HG02759 (cell line): ENCODE measurements around the gene CACNG4.

Experiments used
- ATAC-seq: cut with Tn5 transposase; IDR thresholded peaks from one replicate; pipeline ENCODE4 v1.9.1; 2021; ENCODE audit warnings: mild to moderate bottlenecking, moderate library complexity; ENCODE audit not compliant: unreplicated experiment

The CACNG4 gene

DNA sequence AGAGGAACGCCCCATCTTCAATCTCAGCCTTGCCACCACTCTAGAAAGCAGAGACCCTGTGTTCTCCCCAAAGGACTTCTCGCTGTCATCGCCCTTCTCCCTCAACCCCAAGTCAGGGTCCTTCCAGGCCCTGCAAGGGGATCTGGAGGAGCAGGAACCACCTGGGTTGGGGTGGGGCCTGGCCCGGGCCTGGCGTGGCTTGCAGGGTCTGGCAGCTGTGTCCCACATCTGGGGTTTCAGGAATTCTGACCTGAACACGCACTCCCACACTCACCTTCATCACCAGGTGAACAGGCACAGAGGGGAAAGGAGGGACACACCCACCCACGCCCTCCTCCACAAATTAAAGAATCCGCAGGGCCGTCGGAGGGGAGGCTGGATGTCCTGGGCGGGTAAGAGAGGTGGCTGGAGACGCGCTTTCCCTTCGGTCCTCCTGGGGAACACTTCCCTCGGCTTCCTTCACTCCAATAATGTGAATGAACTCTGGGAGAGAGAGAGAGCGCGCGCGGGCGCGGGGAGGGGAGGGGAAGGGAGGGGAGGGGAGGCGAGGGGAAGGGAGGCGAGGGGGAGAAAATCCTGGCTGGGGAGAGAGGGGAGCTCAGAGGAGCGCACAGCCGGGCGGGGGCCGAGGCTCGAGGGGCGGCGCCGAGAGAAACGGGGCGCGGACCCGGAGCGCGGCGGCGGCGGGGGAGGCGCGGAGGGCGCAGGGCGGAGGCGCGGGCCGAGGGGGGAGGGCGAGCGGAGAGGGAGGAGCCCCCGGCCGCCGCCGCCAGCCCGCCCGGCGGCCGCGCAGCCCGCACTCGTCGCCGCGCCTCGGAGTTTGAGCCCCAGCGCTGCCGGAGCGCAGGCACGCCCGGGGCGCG, at the start of gene CACNG4:
Gene CACNG4 (plus strand): TSS at position 799 of the 863 bp plus-strand sequence. CDS start 205 bp downstream, outside the sequence.
- ATAC-seq: no peak

DNA sequence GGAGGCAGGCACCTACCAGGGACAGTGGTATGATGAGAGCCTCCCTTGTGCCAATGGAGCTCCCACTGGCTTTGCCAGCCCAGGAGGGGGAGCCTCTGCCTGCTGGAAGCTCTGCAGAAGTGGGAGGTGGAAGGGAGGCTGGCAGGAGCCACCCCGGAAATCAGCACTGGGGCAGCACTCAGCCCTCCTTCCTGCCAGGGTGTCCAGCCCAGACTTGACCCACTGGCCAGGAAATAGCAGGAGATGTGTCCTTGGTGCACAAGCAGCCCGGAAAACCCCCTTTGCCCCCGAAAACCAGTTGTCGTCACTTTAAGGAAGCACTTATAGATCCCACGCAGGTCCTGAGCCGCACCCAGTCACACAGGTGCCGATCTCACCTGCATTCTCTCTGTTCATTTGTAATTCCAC, 49.3 kb upstream of the CACNG4 start:
- ATAC-seq: no peak

DNA sequence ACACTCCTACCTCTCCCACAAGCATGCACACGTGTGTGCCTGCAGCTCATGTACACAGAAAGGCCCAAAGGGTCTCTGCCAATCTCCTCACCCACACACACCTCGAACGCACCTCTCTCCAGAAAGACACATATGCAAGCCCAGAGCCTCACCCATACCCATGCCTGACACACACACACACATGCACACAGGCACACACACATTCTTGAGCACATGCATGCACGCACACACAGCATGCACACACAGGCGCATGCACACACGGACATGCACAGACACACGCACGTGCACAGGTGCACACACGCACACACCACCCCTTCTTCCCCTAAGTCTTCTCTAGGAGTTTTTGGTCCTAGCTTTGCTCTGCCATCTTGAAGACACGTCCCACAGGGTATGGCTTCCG, 48.7 kb upstream of the CACNG4 start:
- ATAC-seq: no peak

DNA sequence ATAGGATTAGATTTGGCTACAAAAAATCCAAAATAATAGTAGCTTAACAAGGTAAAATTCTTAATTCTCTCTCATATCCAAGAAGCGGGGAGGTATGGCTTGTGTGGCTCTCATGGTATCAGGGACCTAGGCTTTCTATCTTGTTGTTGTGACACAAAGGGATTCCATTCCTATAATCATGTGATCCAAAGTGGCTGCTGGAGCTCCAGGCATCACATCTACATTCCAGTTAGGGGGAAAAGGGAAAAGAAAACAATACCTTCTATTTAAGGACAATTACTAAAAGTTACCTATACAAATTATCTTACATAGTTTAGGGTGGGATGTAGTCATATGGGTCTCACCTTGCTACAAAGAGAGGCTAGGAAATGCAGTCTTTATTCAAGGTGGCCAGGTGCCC, 47.6 kb upstream of the CACNG4 start:
- ATAC-seq: no peak

DNA sequence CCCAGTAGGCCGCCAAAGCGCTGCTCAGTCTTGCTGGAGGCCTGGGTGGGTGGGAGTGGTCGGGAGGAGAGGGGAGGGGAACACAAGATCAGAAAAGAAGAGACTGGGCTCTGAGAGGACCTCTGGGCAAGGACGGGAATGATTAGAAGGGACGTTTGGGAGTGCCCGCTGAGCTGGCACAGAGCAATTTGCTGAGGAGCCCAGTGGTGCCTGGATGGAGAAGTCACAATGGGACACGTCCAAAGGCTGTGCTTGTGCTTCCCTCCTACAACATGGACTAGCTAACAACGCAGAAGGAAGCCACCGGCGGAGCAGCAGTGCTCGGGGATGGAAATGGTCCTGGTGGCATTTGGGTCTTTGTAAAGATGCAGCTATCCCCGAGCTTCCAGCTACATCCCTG, 45.6 kb upstream of the CACNG4 start:
- no peak for ATAC-seq

DNA sequence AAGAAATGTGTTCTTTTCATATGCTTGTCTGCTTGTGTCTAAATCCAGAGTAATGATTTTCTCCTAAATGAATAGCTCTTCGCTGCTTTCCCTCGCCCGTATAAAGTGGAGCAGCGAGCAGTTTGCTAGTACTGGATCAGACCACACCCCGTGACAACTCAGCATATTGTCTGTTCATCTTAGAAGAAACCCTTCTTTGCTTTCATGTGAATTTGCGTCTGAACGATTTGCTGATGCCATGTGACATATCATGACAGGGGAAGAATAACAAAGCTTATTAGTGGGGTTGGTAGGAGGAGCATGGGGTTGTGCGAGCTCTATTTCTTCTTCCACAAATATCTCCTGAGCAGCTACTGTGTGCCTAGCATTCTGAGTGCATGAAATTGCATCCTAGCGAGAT, 44.1 kb upstream of the CACNG4 start:
- ATAC-seq: no peak

DNA sequence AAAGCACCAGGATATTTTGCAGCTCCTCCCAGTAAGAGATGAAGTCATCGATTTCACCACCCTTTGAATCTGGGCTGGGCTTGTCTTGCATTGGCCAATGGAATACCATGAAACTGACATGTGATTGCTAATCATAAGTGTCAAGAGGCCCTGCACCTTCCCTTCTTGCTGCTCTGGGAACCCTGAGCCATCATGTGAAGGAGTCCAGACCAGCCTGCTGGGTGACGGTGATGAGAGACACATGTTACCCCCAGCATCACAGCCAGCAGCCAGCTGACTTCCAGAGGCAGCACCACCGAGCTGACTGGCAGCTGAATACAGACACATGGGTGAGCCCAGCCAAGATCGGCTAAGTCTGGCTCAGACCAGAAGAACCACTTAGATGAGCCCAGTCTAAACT, 43.6 kb upstream of the CACNG4 start:
- no peak for ATAC-seq

DNA sequence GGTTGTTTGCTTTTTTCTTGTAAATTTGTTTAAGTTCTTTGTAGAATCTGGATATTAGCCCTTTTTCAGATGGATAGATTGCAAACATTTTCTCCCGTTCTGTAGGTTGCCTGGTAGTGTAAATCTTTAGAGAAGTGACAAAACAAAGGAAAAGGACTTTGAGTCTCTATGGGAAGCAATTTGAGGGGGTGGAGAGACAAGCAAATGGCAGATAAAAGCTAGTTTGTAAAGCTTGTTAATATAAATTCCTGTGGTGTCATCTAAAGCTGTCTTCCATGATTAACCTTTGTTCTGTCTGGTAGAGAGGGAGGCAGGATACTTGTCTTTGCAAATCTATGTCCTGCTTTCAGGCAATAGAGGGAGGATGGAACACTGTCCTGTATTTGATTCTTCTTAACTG, 40.6 kb upstream of the CACNG4 start:
- no peak for ATAC-seq

DNA sequence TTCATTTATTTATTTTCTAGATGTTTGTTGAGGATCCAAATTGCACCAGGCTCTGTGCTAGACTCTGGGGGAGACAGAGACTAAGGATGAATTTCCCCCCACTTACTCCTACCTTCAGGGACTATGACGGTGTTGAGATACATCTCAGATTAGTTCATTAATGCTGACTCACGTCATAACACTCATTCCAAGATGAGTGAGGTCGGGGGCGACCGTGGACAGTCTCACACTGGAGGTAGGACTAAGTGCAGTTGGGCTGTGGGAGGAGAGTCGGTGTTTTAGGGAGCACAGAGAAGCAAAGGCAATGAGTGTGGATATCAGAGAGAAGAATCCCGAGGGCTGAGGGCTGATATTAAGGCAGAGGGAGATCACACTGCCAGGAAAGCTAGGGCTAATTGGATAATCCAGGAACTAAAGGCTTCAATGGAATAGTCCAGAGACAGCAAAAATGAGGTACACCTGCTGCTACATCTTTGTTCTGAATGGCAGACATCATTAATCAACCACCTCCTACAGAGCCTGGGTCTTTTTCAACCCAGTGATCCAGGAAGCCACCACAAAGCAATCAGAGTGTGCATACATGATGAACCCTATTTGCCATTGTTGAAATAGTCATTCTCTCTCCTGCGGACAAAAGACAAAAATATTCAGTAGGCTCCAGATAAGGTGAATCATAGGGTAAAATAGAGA, 38.6 kb upstream of the CACNG4 start:
- ATAC-seq: no peak

DNA sequence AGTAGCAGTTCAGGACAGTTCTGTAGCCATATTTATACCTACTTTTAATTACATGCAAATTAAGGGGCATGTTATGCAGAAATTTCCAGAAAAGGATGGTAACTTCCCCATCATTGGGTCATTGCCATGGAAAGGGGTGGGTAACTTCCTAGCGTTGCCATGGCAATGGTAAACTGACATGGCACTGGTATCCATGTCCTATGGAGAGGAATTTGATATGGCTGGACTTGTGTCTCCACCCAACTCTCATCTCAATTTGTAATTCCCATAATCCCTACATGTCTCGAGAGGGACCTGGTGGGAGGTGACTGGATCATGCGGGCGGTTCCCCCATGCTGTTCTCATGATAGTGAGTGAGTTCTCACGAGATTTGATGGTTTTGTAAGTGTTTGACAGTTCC, 35.6 kb upstream of the CACNG4 start:
- ATAC-seq: no peak

DNA sequence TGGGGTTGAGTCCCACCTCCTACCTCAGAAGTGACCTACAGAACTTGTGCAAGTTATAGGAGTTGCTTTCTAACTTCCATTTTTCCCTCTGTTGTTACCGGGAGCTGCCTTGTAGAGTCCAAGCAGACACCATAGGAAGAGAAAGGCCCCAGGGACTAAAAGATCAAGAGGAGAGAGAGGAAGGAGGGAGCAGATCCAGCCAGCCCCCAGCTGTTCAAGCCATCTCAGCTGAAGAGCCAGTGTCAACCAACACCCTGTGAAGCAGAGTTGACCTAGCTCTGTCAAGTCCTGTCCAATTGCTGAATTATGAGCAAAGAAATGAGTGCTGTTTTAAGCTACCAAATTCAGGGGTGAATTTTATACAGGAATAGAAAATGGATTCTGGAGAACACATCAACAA, 34.9 kb upstream of the CACNG4 start:
- no peak for ATAC-seq

DNA sequence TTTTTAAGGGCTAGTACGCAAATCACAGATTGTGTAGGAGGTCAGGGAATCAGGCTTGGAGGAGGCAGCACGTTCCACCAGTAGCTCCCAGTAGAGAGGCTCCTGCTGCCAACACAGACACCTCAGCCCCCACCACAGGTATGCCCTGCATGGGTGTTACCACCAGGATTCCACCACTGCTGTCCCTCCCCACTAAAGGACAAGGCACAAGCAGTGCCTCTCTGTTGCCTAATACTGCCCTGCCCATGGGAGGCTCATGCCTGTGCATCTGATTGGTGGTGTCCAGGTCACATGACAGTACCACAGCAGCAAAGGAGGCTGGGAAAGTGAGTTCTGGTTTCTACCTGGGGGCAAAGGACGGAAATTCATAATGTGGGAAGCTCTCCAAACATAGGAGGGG, 33.6 kb upstream of the CACNG4 start:
- no peak for ATAC-seq

DNA sequence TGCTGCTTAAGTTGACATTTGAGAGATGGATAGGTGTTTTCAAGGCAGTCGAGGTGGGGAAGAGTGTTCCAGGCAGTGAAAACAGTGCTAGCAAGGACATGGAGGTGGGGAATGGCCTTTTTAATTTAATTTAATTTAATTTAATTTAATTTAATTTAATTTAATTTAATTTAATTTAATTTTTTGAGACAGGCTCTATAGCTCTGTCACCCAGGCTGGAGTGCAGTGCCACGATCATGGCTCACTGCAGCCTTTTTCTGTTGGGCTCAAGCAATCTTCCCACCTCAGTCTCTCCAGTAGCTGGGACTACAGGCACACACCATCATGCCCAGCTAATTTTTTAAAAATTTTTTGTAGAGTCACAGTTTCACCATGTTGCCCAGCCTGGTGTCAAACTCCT, 32.2 kb upstream of the CACNG4 start:
- no peak for ATAC-seq

DNA sequence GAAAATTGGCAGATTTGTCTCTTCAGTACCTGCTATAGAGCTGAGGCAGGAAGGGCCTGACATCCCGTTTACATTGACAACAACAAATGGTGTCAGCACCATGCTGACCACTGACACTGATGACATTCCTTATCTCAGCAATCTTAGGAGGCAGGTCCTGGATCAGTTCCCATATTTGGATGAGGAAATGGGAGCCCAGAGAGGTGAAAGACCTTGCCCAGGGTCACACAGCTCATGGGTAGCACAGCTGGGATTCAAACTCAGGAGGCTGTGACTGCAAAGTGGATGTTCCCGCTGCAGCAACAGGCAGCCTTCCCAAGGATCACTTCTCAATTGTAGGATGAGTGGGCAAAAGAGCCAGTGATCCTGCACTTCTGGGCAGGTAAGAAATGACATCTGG, 30.5 kb upstream of the CACNG4 start:
- no peak for ATAC-seq

DNA sequence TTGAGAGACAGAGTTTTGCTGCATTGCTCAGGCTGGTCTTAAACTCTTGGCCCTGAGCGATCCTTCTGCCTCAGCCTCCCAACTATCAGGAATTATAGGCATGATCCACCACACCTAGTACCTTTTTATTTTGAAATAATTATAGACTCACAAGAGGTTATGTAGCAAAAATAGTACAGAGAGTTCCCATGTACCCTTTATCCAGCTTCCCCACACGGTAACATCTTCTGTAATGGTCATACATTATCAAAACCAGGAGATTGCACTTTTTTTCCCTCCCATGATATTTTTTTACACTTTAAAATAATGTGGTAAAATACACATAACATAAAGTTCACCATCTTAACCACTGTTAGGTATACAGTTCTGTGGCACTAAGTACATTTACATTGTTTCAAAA, 28.8 kb upstream of the CACNG4 start:
- ATAC-seq: no peak

DNA sequence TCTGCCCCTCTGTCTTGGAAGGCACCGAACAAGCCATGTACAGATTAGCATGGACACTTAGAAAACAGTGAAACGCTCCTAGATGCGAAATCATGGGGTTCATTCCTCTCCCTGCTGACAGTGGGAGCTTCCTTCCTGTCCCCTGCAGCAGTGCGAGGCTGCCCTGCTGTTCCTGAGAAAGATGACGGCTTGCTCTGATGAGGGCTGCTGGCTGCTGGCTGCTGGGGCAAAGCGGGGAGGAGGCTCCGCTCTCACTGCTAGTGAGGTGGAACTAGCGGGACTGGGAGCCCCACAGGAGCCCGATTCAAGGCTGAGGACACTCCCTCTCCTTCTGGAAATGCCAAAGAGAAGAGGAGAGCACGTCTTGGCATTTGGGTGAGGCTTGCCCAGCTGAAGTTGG, 25.9 kb upstream of the CACNG4 start:
- no peak for ATAC-seq

DNA sequence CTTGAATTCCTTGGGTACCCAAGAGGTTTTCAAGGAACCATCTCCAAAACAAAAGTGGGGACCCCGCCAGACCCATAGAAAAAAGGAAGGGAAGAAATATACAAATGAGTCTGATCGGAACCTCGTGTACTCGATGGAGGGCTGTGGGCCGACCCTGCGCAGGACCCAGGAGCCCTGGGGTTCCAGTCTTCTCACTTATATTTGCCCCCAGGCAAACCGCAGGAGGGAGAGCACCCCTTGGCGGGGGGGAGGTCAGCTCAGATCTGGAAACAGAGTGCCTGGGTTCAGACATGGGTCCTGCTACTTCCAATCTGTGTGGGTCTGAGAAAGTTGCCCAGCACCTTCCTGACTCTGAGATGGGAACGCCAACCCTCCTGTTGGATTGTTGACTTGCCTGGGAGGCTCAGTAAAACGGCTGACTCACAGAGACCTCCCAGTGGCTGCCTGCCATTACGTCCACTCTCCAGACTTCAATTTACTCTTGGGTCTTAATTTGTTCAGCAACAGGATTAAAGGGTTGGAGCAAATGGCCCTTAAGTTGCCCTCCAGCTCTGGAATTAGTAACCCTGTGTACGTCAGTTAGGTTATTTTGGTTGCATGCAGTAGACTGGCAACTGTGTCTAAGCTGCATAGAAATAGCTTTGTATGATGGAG, 24.9 kb upstream of the CACNG4 start:
- ATAC-seq: no peak

DNA sequence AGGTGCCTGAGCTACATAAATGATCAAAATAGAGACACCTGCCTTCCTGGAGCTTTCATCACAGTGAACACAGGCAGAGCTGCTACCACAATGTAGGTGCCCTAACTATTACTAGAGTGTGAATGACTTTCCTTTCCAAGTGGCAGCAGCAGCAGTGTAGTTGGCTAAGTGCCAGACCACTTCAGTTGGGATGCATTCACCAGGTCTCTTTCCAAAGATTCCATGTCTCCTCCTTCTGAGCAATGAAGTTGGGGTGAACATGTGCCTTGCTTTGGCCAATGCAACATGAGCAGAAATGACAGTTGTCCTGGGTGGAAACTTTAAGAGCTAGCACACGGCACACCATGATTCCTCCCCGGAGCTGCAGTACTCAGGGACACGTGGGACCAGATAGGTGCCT, 23.3 kb upstream of the CACNG4 start:
- no peak for ATAC-seq

DNA sequence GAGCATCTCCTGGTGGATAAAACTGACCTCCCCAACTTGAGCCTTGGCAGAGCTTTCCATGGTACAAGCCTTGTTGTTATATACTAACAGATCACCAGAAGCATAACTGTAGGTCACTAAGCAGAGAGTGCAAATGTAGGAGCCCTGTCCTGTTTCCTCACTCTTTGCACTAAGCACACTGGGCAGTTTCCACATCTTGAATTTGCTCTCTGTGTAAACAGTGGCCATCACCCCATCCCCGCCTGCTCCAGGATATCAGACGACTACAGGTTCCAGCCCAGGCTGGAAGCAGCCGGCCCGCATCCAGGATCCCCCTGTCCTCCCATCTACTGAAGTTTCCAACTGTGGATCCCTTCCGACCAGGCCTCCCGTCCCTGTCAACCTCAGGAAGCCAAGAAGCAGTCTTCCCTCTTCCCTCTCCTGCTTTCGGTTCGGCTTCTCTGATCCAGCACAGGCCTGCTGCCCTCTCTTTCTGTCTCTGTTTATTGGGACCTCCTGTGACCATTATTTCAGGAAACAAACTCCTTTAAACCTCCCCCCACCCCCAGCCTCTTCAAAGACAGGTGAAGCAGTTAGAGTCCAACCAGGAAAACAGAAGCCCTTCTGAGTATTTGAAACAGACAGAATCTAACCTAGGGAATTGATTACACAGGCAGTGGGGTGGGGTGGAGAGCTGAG, 22.6 kb upstream of the CACNG4 start:
- no peak for ATAC-seq

DNA sequence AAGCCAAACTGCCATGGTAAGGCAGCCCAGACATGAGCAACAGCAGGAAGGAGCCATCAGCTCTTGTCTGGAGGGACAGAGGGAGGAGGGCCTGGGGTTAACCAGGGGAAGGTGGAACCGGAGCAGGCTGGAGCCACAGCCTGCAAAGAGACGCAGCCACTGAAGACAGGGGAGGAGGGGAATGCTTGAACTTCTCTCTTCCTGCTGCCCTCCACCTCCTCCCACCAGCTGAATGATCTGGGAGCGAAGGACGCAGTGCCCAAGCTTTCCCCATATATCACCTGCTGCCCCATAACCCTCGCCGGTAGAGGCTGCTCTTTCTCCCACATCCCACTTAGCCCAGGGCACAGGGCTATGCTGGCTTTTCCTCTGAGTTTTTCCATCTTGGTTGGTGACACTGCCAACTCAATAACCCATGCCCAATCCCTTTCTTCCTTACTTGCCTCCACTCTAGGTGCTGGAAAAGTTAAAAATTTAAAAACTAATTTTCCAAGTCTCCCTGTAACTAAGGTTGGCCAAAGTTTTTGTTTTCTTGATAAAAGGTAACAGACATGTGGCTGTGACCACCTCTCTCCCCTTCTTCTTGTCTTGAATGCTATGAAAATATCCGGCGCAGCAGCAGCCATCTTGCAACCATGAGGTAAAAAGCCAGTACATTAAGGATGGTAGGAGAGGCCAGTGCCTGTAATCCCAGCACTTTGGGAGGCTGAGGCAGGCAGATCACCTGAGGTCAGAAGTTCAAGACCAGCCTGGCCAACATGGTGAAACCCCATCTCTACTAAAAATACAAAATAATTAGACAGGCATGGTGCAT, 21.8 kb upstream of the CACNG4 start:
- ATAC-seq: no peak

DNA sequence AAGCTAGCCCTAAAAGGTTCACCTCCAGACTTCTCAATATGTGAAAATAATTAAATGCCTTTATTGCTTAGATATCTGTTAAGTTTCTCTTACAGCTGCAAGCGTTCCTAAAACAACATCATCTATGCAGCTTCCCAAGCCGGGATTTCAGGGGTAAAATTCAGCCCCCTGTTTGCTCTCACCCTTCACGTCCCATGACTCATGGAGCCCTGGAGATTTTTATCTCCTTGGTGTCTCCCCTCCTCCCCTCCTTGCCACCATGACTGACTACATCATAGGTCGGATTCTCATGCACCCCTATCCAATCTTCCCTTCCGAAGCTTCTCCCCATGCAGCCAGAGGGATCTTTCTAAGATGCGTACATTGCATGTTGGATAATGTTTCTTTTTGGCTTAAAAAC, 21.0 kb upstream of the CACNG4 start:
- no peak for ATAC-seq
